SU-DHL-6 (cell line): ENCODE data around the gene TTC22.

Source experiments
- H2AFZ ChIP-seq: fragments of 200-600 bp; sonication (generic); 2 replicates; pipeline ENCODE4 v1.6.1; 2014; ENCODE audit warnings: low read depth, mild to moderate bottlenecking, moderate library complexity, mixed read lengths, antibody characterized with exemption, low read length; ENCODE audit not compliant: severe bottlenecking
- H3F3A ChIP-seq: fragments of 200-600 bp; shearing (Covaris generic); 2 replicates; pipeline ENCODE4 v1.6.0; 2016; ENCODE audit warnings: antibody characterized with exemption, mild to moderate bottlenecking; ENCODE audit not compliant: insufficient read depth
- H3K27ac ChIP-seq: fragments of 200-600 bp; sonication (generic); 2 replicates; pipeline ENCODE4 v1.5.1; 2016; ENCODE audit warnings: low read depth, mild to moderate bottlenecking, low read length, moderate library complexity, mixed read lengths
- H3K27me3 ChIP-seq: fragments of 200-600 bp; sonication (generic), shearing (Covaris generic); 2 replicates; pipeline ENCODE4 v1.6.0; 2014; ENCODE audit warnings: mild to moderate bottlenecking, low read length
- H3K36me3 ChIP-seq: fragments of 200-600 bp; sonication (generic); 2 replicates; pipeline ENCODE4 v1.6.1; 2014; ENCODE audit warnings: mild to moderate bottlenecking, low read length, mixed read lengths
- H3K4me2 ChIP-seq: fragments of 300-600, 200-600 bp; shearing (Covaris generic), sonication (generic); 2 replicates; pipeline ENCODE4 v1.6.0; 2014; ENCODE audit warnings: low read length, low read depth, mild to moderate bottlenecking; ENCODE audit not compliant: poor library complexity, severe bottlenecking
- H3K4me3 ChIP-seq: fragments of 200-600 bp; sonication (generic); 2 replicates; pipeline ENCODE4 v1.5.1; 2014; ENCODE audit warnings: antibody characterized with exemption, low read length, mild to moderate bottlenecking, mixed read lengths; ENCODE audit not compliant: insufficient read depth, poor library complexity, severe bottlenecking
- H3K79me2 ChIP-seq: fragments of 200-600 bp; sonication (generic); 2 replicates; pipeline ENCODE4 v1.6.1; 2014; ENCODE audit warnings: mild to moderate bottlenecking, low read length, moderate library complexity; ENCODE audit not compliant: insufficient read depth
- H3K9ac ChIP-seq: fragments of 200-600 bp; sonication (generic); 2 replicates; pipeline ENCODE4 v1.7.0; 2014; ENCODE audit warnings: mild to moderate bottlenecking, low read length
- H3K9me2 ChIP-seq: fragments of 200-600 bp; sonication (generic); replicated peaks from 2 replicates; pipeline ENCODE4 v1.6.1; 2014; ENCODE audit warnings: low read length; ENCODE audit not compliant: insufficient read depth
- H3K9me3 ChIP-seq: fragments of 200-600 bp; sonication (generic); 2 replicates; pipeline ENCODE4 v1.6.1; 2014; ENCODE audit warnings: low read length, mixed read lengths; ENCODE audit not compliant: insufficient read depth
- H4K20me1 ChIP-seq: fragments of 200-600 bp; sonication (generic); 2 replicates; pipeline ENCODE4 v1.6.1; 2014; ENCODE audit warnings: low read depth, mild to moderate bottlenecking, antibody characterized with exemption, low read length, moderate library complexity, mixed read lengths
- EZH2phosphoT487 ChIP-seq: fragments of 200-600 bp; sonication (generic), shearing (Covaris generic); conservative IDR thresholded peaks from 2 replicates; pipeline ENCODE4 v1.6.1; 2018; ENCODE audit warnings: mild to moderate bottlenecking, antibody characterized with exemption, low read length, moderate library complexity, mixed read lengths
- TF ChIP-seq, protein P1 (sequence below): fragments of 200-600 bp; sonication (generic); IDR thresholded peaks from one replicate; pipeline ENCODE4 v1.5.1; 2017; ENCODE audit warnings: antibody characterized with exemption, mild to moderate bottlenecking, low read length, moderate library complexity; ENCODE audit not compliant: insufficient read depth, poor library complexity, severe bottlenecking

TTC22 gene

DNA sequence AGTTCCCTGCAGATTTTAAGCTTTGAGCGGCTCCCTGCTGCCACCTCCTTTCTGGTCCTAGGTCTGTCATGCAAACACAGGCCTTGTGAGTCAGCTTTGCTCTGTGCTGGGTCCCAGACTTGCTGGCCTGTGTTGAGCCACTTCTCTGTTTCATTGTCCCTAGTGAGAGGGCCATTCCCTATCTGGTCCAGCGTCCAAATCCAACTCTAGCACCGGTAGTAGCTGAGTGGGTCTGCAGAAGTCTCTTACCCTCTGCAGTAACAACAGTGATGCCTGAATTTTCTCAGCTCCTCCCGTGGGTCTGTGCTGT, 5.8 kb downstream of the TTC22 start:
- Histone ChIP-seq H3K4me2 (no peak overlapping the region), H3K4me3 (no peak overlapping the region), H4K20me1 (no peaks in the 10 kb centered on the region), H3K27me3 (no peaks in the 10 kb centered on the region), H3F3A (no peaks in the 10 kb centered on the region), H3K79me2 (no peaks in the 10 kb centered on the region), H3K9me3 (no peaks in the 10 kb centered on the region), H3K27ac (no peak overlapping the region), H3K9ac (no peak overlapping the region), H3K9me2 (no peaks in the 10 kb centered on the region), H3K36me3 (no peaks in the 10 kb centered on the region), H2AFZ (no peak overlapping the region)
- TF ChIP-seq, protein P1, sequence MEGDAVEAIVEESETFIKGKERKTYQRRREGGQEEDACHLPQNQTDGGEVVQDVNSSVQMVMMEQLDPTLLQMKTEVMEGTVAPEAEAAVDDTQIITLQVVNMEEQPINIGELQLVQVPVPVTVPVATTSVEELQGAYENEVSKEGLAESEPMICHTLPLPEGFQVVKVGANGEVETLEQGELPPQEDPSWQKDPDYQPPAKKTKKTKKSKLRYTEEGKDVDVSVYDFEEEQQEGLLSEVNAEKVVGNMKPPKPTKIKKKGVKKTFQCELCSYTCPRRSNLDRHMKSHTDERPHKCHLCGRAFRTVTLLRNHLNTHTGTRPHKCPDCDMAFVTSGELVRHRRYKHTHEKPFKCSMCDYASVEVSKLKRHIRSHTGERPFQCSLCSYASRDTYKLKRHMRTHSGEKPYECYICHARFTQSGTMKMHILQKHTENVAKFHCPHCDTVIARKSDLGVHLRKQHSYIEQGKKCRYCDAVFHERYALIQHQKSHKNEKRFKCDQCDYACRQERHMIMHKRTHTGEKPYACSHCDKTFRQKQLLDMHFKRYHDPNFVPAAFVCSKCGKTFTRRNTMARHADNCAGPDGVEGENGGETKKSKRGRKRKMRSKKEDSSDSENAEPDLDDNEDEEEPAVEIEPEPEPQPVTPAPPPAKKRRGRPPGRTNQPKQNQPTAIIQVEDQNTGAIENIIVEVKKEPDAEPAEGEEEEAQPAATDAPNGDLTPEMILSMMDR: no peak
- no peak for TF ChIP-seq EZH2phosphoT487

DNA sequence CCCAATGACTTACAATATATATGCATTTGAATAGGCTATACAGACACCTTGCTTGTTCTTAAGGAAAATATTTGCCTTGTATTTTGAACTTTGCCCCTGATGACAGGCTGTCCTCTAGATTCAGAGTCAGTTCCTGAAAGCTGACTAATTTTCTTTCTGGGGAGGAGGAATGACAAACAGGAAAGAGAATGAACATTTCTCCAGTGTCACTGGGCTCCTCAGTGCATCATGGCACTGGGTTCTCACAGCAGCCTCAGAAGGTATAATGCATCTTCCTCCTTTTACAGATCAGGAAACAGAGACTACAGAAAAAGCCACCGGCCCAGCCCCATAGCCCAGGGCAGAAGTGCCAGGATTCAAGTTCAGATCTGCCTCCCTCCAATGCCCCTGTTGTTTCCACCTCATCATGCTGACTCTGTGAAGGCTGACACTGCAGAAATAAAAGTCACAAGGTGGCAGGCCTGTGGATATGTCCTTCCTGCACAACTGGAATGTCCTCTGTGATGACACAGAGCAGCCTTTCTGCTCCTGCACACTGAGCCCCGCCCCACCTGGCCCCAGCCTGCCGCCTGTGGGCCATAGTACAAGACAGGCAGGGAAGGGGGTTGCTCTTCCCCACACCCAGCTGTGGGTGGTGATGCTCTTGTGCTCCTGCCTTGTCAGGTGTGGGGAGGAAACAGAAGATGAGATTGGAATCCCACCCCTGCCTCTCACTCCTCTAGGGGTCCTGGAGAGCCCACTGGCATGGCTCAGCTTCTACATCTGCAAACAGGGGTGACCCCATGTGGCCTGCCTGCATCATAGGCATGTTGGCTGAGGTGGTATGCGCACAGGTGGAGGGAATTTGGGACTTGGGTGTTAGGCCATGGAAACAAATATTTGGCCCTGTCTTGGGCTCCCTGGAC, 6.4 kb downstream of the TTC22 start:
- Histone ChIP-seq H3K79me2 (no peaks in the 10 kb centered on the region), H3K9me3 (no peaks in the 10 kb centered on the region), H3K9ac (no peak overlapping the region), H3K27me3 (no peaks in the 10 kb centered on the region), H3K27ac (no peak overlapping the region), H3K4me3 (no peak overlapping the region), H3F3A (no peaks in the 10 kb centered on the region), H3K4me2 (no peak overlapping the region), H2AFZ (no peak overlapping the region), H3K9me2 (no peaks in the 10 kb centered on the region), H3K36me3 (no peaks in the 10 kb centered on the region), H4K20me1 (no peaks in the 10 kb centered on the region)
- TF ChIP-seq, protein P1: no peak
- TF ChIP-seq EZH2phosphoT487: no peak

DNA sequence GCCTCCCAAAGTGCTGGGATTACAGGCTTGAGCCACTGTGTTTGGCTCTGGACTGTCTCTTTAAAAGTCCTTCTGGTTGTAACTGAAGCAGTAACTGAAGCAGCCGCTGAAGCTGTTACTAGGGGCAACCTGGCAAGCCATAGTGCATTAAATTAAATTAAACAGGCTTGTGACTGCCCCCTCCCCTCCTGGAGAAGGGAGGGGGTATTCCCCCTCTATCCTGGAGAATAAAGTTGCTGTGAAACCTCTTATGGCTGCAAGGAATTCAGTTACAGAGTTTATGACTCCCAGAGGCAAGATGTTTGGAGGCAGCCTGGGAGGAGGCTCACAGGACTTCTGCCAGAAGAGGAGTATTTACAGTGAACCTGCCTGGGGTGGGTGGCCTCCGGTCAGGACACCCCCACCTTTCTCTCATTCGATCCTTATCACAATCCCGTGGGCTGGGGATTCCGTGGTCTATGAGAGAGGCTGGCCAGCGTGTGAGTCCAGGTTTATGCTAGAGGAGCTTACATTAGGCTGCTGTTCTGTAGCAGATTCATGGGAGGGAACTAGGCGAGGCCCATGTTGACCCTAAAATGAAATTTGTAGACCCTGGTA, 8.3 kb downstream of the TTC22 start:
- no peaks in the 10 kb centered on the region for H3K9me3 ChIP-seq
- no peak overlapping the region for H3K9ac ChIP-seq
- H3K36me3 ChIP-seq: no peaks in the 10 kb centered on the region
- H3K4me2 ChIP-seq: no peak overlapping the region
- H3K79me2 ChIP-seq: no peaks in the 10 kb centered on the region
- H4K20me1 ChIP-seq: no peaks in the 10 kb centered on the region
- no peak overlapping the region for H3K4me3 ChIP-seq
- H3F3A ChIP-seq: no peaks in the 10 kb centered on the region
- H3K9me2 ChIP-seq: no peaks in the 10 kb centered on the region
- H2AFZ ChIP-seq: no peak overlapping the region
- no peak for TF ChIP-seq EZH2phosphoT487
- TF ChIP-seq, protein P1: no peak
- no peaks in the 10 kb centered on the region for H3K27me3 ChIP-seq
- H3K27ac ChIP-seq: no peak overlapping the region
